ENCODE measurements around the gene RPL28. TPM values are rescaled to one million over a fixed set of nuclear protein-coding genes. Genes with fewer than 3 reads are reported as not detected.

RPL28 gene
- total RNA-seq, 4 donors from 2014 or later: 466 to 875 (median 590) TPM

DNA sequence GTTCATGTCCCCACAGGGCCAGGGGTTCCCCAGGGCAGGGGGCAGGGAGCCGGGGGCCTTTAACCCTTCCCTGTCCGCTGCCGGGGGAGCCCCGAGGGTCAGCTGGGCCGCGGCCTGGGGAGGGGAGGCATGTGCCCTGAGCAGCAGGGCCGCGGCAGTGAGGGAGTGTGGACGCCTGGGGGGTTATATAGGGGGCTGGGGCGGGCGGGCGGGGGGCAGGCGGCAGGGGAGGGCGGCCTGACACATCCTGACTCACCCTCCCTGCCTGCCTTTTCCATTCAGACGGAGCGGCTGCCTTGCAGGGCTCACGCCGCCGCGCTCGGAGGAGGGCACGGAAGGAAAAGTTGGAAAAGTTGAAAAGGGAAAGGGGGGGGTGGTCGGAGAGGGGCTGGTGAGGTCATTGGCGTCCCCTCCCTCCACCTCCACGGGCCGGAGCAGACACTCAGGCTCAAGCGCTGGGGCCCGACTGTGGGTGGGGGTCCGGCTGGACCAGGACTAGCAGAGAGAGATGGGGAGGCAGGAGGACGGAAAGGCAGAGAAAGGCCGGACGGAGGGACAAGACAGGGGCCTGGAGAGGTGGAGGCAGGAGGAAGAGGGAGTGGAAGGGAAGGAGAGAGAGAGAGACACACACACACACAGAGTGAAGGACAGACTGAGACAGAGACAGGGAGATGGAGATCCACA is 15.3 kb upstream of the RPL28 start, which contains the start of gene IL11:
TSS of gene IL11 (minus strand) at position 159 of the 684 bp plus-strand sequence. CDS start at position 6, 153 bp downstream.
- 8 to 13% methylated on average over 23 to 26 of the region's 32 CpGs for WGBS, 2 donors
- TF ChIP-seq, protein P1, sequence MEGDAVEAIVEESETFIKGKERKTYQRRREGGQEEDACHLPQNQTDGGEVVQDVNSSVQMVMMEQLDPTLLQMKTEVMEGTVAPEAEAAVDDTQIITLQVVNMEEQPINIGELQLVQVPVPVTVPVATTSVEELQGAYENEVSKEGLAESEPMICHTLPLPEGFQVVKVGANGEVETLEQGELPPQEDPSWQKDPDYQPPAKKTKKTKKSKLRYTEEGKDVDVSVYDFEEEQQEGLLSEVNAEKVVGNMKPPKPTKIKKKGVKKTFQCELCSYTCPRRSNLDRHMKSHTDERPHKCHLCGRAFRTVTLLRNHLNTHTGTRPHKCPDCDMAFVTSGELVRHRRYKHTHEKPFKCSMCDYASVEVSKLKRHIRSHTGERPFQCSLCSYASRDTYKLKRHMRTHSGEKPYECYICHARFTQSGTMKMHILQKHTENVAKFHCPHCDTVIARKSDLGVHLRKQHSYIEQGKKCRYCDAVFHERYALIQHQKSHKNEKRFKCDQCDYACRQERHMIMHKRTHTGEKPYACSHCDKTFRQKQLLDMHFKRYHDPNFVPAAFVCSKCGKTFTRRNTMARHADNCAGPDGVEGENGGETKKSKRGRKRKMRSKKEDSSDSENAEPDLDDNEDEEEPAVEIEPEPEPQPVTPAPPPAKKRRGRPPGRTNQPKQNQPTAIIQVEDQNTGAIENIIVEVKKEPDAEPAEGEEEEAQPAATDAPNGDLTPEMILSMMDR (IDR thresholded peaks at IDR 0.05): no peak
- no peak for TF ChIP-seq POLR2A (IDR thresholded peaks at IDR 0.05)
- no peak for DNase-seq (ENCODE audit: low spot score in 2 of 2)
- no peak within 1 kb of the TSS for H3K4me3 ChIP-seq (ENCODE audit: low read depth, poor library complexity, severe bottlenecking)
- intact Hi-C loops (cut with DNase I; ENCODE audit: low total_unique reads): no loop called here

GRCh38 chr19:55372316-55373081 is 13.2 kb upstream of the RPL28 start:
- intact Hi-C loops (cut with DNase I; ENCODE audit: low total_unique reads): no loop called here
- no peak for DNase-seq (ENCODE audit: low spot score in 2 of 2)
- 34% methylated on average over 23 to 24 of the region's 24 CpGs for WGBS, 2 donors
- TF ChIP-seq, protein P1 (IDR thresholded peaks at IDR 0.05): no peak
- TF ChIP-seq POLR2A (IDR thresholded peaks at IDR 0.05): no peak
- H3K4me3 ChIP-seq (ENCODE audit: low read depth, poor library complexity, severe bottlenecking): no peak overlapping the region

DNA sequence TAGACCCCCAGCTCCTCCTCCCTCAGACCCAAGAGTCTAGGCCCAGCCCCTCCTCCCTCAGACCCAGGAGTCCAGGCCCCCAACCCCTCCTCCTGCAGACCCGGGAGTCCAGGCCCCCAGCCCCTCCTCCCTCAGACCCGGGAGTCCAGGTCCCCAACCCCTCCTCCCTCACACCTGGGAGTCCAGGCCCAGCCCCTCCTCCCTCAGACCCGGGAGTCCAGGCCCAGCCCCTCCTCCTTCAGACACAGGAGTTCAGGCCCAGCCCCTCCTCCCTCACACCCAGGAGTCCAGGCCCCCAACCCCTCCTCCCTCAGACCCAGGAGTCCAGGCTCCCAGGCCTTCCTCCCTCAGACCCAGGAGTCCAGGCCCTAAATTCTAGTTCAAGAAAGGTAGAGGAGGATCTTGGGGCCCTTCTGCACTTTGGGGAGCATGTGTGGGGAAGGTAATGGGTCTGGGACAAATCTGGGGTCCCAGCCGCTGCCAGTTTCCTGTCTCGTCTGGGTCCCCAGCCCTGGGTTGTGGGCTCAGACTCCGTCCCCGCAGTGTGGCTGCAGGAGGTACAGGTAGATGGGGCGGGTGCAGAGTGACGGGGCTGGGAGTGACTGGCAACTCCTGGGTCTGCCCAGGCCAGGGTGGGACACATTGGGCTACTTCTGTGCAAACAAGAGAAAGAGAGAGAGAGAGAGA is 12.3 kb upstream of the RPL28 start:
- 59 to 61% methylated on average over 7 to 9 of the region's 9 CpGs for WGBS, 2 donors
- H3K4me3 ChIP-seq (ENCODE audit: low read depth, poor library complexity, severe bottlenecking): no peak overlapping the region
- intact Hi-C loops (cut with DNase I; ENCODE audit: low total_unique reads): no loop called here
- DNase-seq (ENCODE audit: low spot score in 2 of 2): no peak
- TF ChIP-seq, protein P1 (IDR thresholded peaks at IDR 0.05): no peak
- TF ChIP-seq POLR2A (IDR thresholded peaks at IDR 0.05): no peak

- intact Hi-C loops (cut with DNase I; ENCODE audit: low total_unique reads): no loop called here
- DNase-seq (ENCODE audit: low spot score in 2 of 2): no peak
- 16 to 25% methylated on average over 15 to 22 of the region's 31 CpGs for WGBS, 2 donors
- no peak overlapping the region for H3K4me3 ChIP-seq (ENCODE audit: low read depth, poor library complexity, severe bottlenecking)
- TF ChIP-seq, protein P1 (IDR thresholded peaks at IDR 0.05): no peak
- TF ChIP-seq POLR2A (IDR thresholded peaks at IDR 0.05): no peak
Observed at GRCh38 chr19:55373993-55374757, 11.6 kb upstream of the RPL28 start.

- H3K4me3 ChIP-seq (ENCODE audit: low read depth, poor library complexity, severe bottlenecking): no peak within 1 kb of the TSS
- TF ChIP-seq, protein P1 (IDR thresholded peaks at IDR 0.05): no peak
- TF ChIP-seq POLR2A (IDR thresholded peaks at IDR 0.05): no peak
- DNase-seq (ENCODE audit: low spot score in 2 of 2): no peak
- 37 to 56% methylated on average over 18 to 21 of the region's 21 CpGs for WGBS, 2 donors
- intact Hi-C loops (cut with DNase I; ENCODE audit: low total_unique reads): no loop called here
Observed at GRCh38 chr19:55376241-55376933, 9.3 kb upstream of the RPL28 start, which contains the start of gene TMEM190. TMEM190 (plus strand) TSS chr19:55376826; CDS start chr19:55376854, 28 bp downstream.
